Mesenchymal stem cell (in vitro differentiated cells and primary cell): Measurements from ENCODE around the gene NAPA.

Experiments
- DNase-seq: peaks from one replicate; pipeline ENCODE4 v3.0.0-alpha.2; 2013
- H2AFZ ChIP-seq: one replicate; pipeline ENCODE4 v1.6.1; 2013; ENCODE audit warnings: low read depth, mild to moderate bottlenecking, control low read depth, inconsistent platforms, low read length, moderate library complexity
- H2AK5ac ChIP-seq: 2 replicates; pipeline ENCODE4 v1.6.1; 2013; ENCODE audit warnings: low read length, moderate library complexity, mild to moderate bottlenecking, inconsistent platforms; ENCODE audit not compliant: severe bottlenecking
- H2BK120ac ChIP-seq: one replicate; pipeline ENCODE4 v1.6.1; 2013; ENCODE audit warnings: low read depth, mild to moderate bottlenecking, inconsistent platforms, low read length, moderate library complexity
- H2BK12ac ChIP-seq, 2 experiments: one replicate each; pipeline ENCODE4 v1.6.1; 2013; ENCODE audit warnings: inconsistent platforms in 2 of 2, low read length in 2 of 2, mild to moderate bottlenecking in 2 of 2, moderate library complexity in 2 of 2, control low read depth in 1 of 2
- H2BK15ac ChIP-seq: one replicate; pipeline ENCODE4 v1.6.1; 2013; ENCODE audit warnings: mild to moderate bottlenecking, low read depth, inconsistent platforms; ENCODE audit not compliant: poor library complexity, severe bottlenecking
- H2BK5ac ChIP-seq: 2 replicates; pipeline ENCODE4 v1.6.1; 2013; ENCODE audit warnings: low read depth, mild to moderate bottlenecking, low read length, control low read depth, inconsistent platforms; ENCODE audit not compliant: poor library complexity, severe bottlenecking
- H3K14ac ChIP-seq, 2 experiments: one replicate each; pipeline ENCODE4 v1.6.1; 2013; ENCODE audit warnings: inconsistent platforms in 2 of 2, low read length in 2 of 2, control low read depth in 1 of 2, mild to moderate bottlenecking in 1 of 2, moderate library complexity in 1 of 2
- H3K18ac ChIP-seq, 2 experiments: one replicate each; pipeline ENCODE4 v1.6.1; 2013; ENCODE audit warnings: inconsistent platforms in 2 of 2, low read length in 2 of 2, control low read depth in 1 of 2, low read depth in 1 of 2, mild to moderate bottlenecking in 1 of 2
- H3K23ac ChIP-seq, 2 experiments: one replicate each; pipeline ENCODE4 v1.6.1; 2013; ENCODE audit warnings: inconsistent platforms in 2 of 2, low read length in 2 of 2, mild to moderate bottlenecking in 2 of 2, moderate library complexity in 2 of 2, control low read depth in 1 of 2
- H3K27ac ChIP-seq: 2 replicates; pipeline ENCODE4 v1.5.1; 2013; ENCODE audit warnings: mild to moderate bottlenecking, moderate library complexity, low read length, control low read depth, inconsistent platforms; ENCODE audit not compliant: poor library complexity, severe bottlenecking
- H3K27me3 ChIP-seq, 2 experiments: 2 replicates each; pipeline versions ENCODE4 v1.6.1 to v1.7.0; 2013; ENCODE audit warnings: low read length in 2 of 2, mild to moderate bottlenecking in 2 of 2, moderate library complexity in 2 of 2, control low read depth in 1 of 2, inconsistent platforms in 1 of 2; ENCODE audit not compliant: control insufficient read depth in 1 of 2, insufficient read depth in 1 of 2
- H3K36me3 ChIP-seq, 2 experiments: 2 replicates each; pipeline versions ENCODE4 v1.6.1 to v1.7.0; 2013; ENCODE audit warnings: low read length in 2 of 2, control low read depth in 1 of 2, inconsistent platforms in 1 of 2, low read depth in 1 of 2, mild to moderate bottlenecking in 1 of 2; ENCODE audit not compliant: insufficient read depth in 2 of 2, control insufficient read depth in 1 of 2
- H3K4ac ChIP-seq, 2 experiments: one replicate each; pipeline ENCODE4 v1.6.1; 2013; ENCODE audit warnings: inconsistent platforms in 2 of 2, low read length in 2 of 2, mild to moderate bottlenecking in 2 of 2, moderate library complexity in 2 of 2, control low read depth in 1 of 2, low read depth in 1 of 2
- H3K4me1 ChIP-seq: 2 replicates; pipeline ENCODE4 v1.6.1; 2013; ENCODE audit warnings: low read depth, low read length, control low read depth; ENCODE audit not compliant: control insufficient read depth, insufficient read depth
- H3K4me2 ChIP-seq: 2 replicates; pipeline ENCODE4 v1.6.1; 2013; ENCODE audit warnings: low read length, mild to moderate bottlenecking, inconsistent platforms; ENCODE audit not compliant: poor library complexity, severe bottlenecking
- H3K4me3 ChIP-seq, 2 experiments: 2 replicates each; pipeline versions ENCODE4 v1.5.1 to v1.7.0; 2013; ENCODE audit warnings: low read length in 2 of 2, mild to moderate bottlenecking in 2 of 2, control low read depth in 1 of 2, low read depth in 1 of 2; ENCODE audit not compliant: insufficient read depth in 1 of 2
- H3K79me1 ChIP-seq: replicated peaks from 2 replicates; pipeline ENCODE4 v1.6.1; 2013; ENCODE audit warnings: mild to moderate bottlenecking, control low read depth, low read length, inconsistent platforms; ENCODE audit not compliant: poor library complexity, severe bottlenecking
- H3K9ac ChIP-seq: 2 replicates; pipeline ENCODE4 v1.7.0; 2013; ENCODE audit warnings: mild to moderate bottlenecking, low read length, moderate library complexity
- H3K9me3 ChIP-seq: 2 replicates; pipeline ENCODE4 v1.7.0; 2013; ENCODE audit warnings: mild to moderate bottlenecking, low read length; ENCODE audit not compliant: control insufficient read depth
- H4K8ac ChIP-seq: one replicate; pipeline ENCODE4 v1.6.1; 2013; ENCODE audit warnings: inconsistent platforms, mild to moderate bottlenecking, low read length, moderate library complexity
- H4K91ac ChIP-seq: one replicate; pipeline ENCODE4 v1.6.1; 2013; ENCODE audit warnings: mild to moderate bottlenecking, low read length, inconsistent platforms
- WGBS: methylation state at CpG from one replicate; pipeline ENCODE4 v1.1.7; 2013; ENCODE audit warnings: mixed read lengths; 5-methylcytosine and 5-hydroxymethylcytosine counted together

The NAPA gene

GRCh38 chr19:47544476-47544875 is 29.6 kb upstream of the NAPA start:
- Histone ChIP-seq H3K36me3 (no peaks in the 10 kb centered on the region), H3K27me3 (peaks cover 8 to 29% of the 10 kb centered on the region in 2 experiments), H3K4ac (no peak overlapping the region), H2AFZ (no peak overlapping the region), H3K18ac (no peak overlapping the region), H4K8ac (no peak overlapping the region), H3K4me1 (peaks cover 15% of the 10 kb centered on the region), H2BK5ac (no peak overlapping the region), H4K91ac (no peak overlapping the region), H3K79me1 (no peaks in the 10 kb centered on the region), H3K23ac (no peak overlapping the region), H3K4me3 (no peak overlapping the region), H3K14ac (no peak overlapping the region), H3K4me2 (no peak overlapping the region), H2BK12ac (no peak overlapping the region), H3K27ac (no peak overlapping the region), H3K9me3 (no peaks in the 10 kb centered on the region), H2BK120ac (no peak overlapping the region), H2BK15ac (peak overlapping the region; percentile 26), H3K9ac (no peak overlapping the region), H2AK5ac (no peak overlapping the region)
- DNase-seq: no peak
- 95% methylated on average over 22 of the region's 22 CpGs for WGBS

DNA sequence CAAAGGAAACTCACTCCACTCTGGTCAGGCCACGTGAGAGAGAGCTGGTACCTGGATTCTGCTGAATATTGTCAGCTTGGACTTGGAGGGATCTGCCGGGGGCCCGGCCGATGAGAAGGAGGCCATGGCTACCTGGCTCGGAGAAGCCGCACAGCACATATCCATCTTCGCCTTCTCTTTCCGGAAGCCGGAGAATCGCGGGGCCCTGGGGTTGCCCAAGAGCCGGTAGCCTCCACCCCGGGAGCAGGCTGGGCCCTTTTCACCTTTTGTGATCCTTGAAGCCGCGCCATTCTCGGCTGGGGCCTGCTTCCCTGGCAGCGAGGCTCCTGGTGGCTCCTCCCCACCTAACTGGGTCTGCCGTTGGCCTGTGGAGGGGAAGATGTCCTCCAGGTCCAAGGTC is 29.2 kb upstream of the NAPA start:
- Histone ChIP-seq H3K9me3 (no peaks in the 10 kb centered on the region), H2BK5ac (no peak overlapping the region), H3K36me3 (no peaks in the 10 kb centered on the region), H2BK12ac (no peak overlapping the region), H3K23ac (no peak overlapping the region), H4K91ac (no peak overlapping the region), H2BK120ac (no peak overlapping the region), H2AK5ac (no peak overlapping the region), H3K79me1 (no peaks in the 10 kb centered on the region), H2BK15ac (no peak overlapping the region), H3K4me2 (no peak overlapping the region), H3K9ac (no peak overlapping the region), H3K18ac (no peak overlapping the region), H3K4ac (no peak overlapping the region), H3K27ac (no peak overlapping the region), H3K14ac (no peak overlapping the region), H3K4me1 (peaks cover 15% of the 10 kb centered on the region), H2AFZ (no peak overlapping the region), H4K8ac (no peak overlapping the region), H3K4me3 (no peak overlapping the region), H3K27me3 (peaks cover 4 to 25% of the 10 kb centered on the region in 2 experiments)
- 97% methylated on average over 18 of the region's 18 CpGs for WGBS
- DNase-seq: no peak

DNA sequence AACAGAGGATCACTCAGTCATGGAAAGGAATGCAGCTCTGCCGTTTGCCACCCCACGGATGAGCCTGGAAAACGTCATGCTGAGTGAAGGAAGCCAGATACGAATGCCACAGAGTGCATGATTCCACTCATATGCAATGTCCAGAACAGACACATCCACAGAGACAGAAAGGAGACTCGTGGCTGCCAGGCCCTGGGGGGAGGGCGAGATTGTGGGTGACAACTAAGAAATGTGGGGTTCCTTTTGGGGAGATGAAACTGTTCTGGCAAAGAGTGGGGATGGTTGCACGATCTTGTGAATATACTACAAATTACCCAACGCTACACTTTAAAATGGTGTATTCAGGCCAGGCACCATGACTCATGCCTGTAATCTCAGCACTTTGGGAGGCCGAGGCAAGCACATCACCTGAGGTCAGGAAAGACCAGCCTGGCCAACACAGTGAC is 27.2 kb upstream of the NAPA start:
- no peak overlapping the region for H3K4me2 ChIP-seq
- H2BK5ac ChIP-seq: no peak overlapping the region
- H3K4me3 ChIP-seq: no peak overlapping the region
- no peak overlapping the region for H3K9ac ChIP-seq
- H4K91ac ChIP-seq: no peak overlapping the region
- H3K9me3 ChIP-seq: no peaks in the 10 kb centered on the region
- no peak overlapping the region for H3K14ac ChIP-seq
- H3K27me3 ChIP-seq: peaks cover 13 to 22% of the 10 kb centered on the region in 2 experiments
- H2AK5ac ChIP-seq: no peak overlapping the region
- H3K23ac ChIP-seq: no peak overlapping the region
- no peak overlapping the region for H4K8ac ChIP-seq
- H3K4ac ChIP-seq: no peak overlapping the region
- peak; percentile 91 for DNase-seq
- H2BK120ac ChIP-seq: no peak overlapping the region
- H2BK15ac ChIP-seq: no peak overlapping the region
- H3K18ac ChIP-seq: no peak overlapping the region
- peak overlapping the region; percentile 58 for H2AFZ ChIP-seq
- H3K27ac ChIP-seq: peak overlapping the region; percentile 70
- H3K36me3 ChIP-seq: no peaks in the 10 kb centered on the region
- H2BK12ac ChIP-seq: peak overlapping the region in 1 of 2 experiments; percentile 60
- peaks cover 16% of the 10 kb centered on the region for H3K4me1 ChIP-seq
- 20% methylated on average over 4 of the region's 9 CpGs for WGBS
- no peaks in the 10 kb centered on the region for H3K79me1 ChIP-seq

DNA sequence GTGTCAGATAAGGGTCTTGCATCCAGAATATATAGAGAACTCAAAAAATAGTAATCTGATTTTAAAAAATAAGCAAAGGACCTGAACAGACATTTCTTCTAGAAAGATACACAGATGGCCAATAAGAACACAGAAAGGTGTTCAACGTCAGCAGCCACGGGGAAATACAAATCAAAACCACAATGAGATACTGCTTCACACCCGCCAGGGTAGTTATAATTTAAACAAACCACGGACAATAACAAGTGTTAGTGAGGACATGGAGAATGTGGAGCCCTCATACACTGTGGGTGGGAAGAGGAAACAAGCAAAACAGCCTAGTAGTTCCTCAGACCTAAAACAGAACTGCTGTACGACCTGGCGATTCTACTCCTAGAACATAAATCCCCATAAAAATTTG is 26.7 kb upstream of the NAPA start:
- H3K4ac ChIP-seq: no peak overlapping the region
- no peak overlapping the region for H2BK15ac ChIP-seq
- no peaks in the 10 kb centered on the region for H3K36me3 ChIP-seq
- H3K79me1 ChIP-seq: no peaks in the 10 kb centered on the region
- H3K27me3 ChIP-seq: peaks cover 13 to 18% of the 10 kb centered on the region in 2 experiments
- no peak overlapping the region for H3K14ac ChIP-seq
- no peak overlapping the region for H3K4me3 ChIP-seq
- WGBS: 44% methylated on average over 2 of the region's 6 CpGs
- no peak overlapping the region for H2BK120ac ChIP-seq
- no peak overlapping the region for H3K9ac ChIP-seq
- no peak overlapping the region for H4K8ac ChIP-seq
- H3K18ac ChIP-seq: no peak overlapping the region
- H3K4me1 ChIP-seq: peaks cover 16% of the 10 kb centered on the region
- peak; percentile 80 for DNase-seq
- no peak overlapping the region for H2AFZ ChIP-seq
- H3K9me3 ChIP-seq: no peaks in the 10 kb centered on the region
- H2AK5ac ChIP-seq: no peak overlapping the region
- H3K4me2 ChIP-seq: peak overlapping the region; percentile 8
- H3K23ac ChIP-seq: no peak overlapping the region
- H3K27ac ChIP-seq: peak overlapping the region; percentile 70
- H2BK12ac ChIP-seq: no peak overlapping the region
- H4K91ac ChIP-seq: no peak overlapping the region
- H2BK5ac ChIP-seq: no peak overlapping the region
